Choroid plexus epithelial cell (primary cell): ENCODE measurements around the gene SLC4A4.

Experiments used
- DNase-seq: peaks from one replicate; pipeline ENCODE4 v3.0.0-alpha.2; 2010; ENCODE audit warnings: low read depth
- H3K4me3 ChIP-seq: 2 replicates; pipeline ENCODE4 v1.5.1; 2011; ENCODE audit warnings: low read depth, mild to moderate bottlenecking, control low read depth, low read length, moderate library complexity
- CTCF ChIP-seq: conservative IDR thresholded peaks from 2 replicates; pipeline ENCODE4 v1.5.1; 2011; ENCODE audit warnings: low read depth, mild to moderate bottlenecking, control low read depth, inconsistent platforms, low read length, moderate library complexity

Gene SLC4A4

GRCh38 chr4:71429106-71429505 is 90.3 kb downstream of the SLC4A4 start:
- TF ChIP-seq CTCF, result no peak
- no peak for DNase-seq
- no peak overlapping the region for H3K4me3 ChIP-seq

- H3K4me3 ChIP-seq, result no peak overlapping the region
- DNase-seq, result no peak
- no peak for TF ChIP-seq CTCF
These were observed 91.1 kb downstream of the SLC4A4 start for GRCh38 chr4:71429962-71430361.

GRCh38 chr4:71430609-71431008 is 91.8 kb downstream of the SLC4A4 start:
- no peak for DNase-seq
- H3K4me3 ChIP-seq, result no peak overlapping the region
- no peak for TF ChIP-seq CTCF

DNA sequence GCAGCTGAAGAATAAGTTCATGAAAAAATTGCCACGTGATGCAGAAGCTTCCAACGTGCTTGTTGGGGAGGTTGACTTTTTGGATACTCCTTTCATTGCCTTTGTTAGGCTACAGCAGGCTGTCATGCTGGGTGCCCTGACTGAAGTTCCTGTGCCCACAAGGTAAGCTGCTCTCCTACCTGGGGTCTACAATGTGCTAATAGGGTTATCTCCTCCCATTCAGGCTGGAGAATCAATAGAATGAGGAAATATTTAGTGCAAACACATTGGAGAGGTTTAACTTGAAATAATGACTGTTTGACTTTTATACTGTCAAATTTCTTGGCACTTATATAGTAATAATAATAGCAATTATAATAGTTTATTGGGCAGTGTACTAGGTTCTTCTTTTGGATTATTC is 101.8 kb downstream of the SLC4A4 start:
- no peak for DNase-seq
- H3K4me3 ChIP-seq, result no peak overlapping the region
- TF ChIP-seq CTCF, result no peak

DNA sequence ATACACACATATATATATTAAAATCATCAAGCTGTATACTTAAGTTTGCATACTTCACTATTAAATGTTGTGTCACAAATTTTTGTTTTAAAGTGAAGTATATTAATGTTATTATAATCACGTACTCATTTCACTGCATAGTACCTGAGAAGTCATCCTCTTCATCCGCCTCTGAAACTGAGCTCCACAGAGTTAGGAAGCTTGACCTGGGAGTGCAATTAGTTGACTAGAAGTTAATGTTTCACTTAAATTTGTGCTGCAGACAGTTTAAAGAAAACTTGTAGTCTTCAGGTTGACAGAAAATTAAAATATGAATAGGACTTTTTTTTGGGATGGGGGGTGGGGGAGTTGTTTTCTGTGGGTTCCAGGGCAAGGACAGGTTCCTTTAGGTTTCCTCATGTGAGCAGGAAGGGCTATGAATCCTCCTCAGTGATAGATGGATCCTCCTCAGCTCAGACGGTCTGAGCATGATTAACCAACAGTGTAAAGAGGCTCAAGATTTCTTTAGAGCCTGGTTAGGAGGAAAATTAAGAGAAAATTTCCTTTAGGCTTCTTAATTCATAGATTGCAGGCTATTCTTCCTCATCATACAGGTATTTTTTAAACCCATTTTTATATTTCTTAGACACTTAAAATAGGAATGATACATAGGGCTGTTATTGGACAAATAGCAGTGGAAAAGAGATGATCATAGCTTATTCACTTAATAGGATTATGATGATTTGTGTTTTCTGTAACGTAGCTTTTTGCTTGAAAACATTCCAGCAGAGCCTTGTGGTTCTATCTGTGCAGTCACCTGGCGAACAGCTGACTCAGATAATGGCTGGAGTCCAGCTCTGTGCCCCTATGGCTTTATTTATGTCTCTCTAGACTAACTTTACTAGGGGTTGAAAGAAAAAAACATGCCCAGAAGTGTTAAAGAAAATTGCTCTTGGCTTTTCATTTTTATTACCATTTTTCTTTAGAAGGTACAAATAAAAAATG is 102.7 kb downstream of the SLC4A4 start:
- no peak overlapping the region for H3K4me3 ChIP-seq
- no peak for TF ChIP-seq CTCF
- DNase-seq, result peak; percentile 24

- H3K4me3 ChIP-seq, result no peak overlapping the region
- TF ChIP-seq CTCF, result no peak
- DNase-seq, result no peak
These were observed 103.5 kb downstream of the SLC4A4 start for GRCh38 chr4:71442336-71442735.

- no peak for TF ChIP-seq CTCF
- no peak overlapping the region for H3K4me3 ChIP-seq
- DNase-seq, result no peak
These were observed 105.6 kb downstream of the SLC4A4 start for GRCh38 chr4:71444395-71444794.
